Hepatocyte (in vitro differentiated cells): Measurements from ENCODE around the gene SPNS2. TPM values are rescaled to one million over a fixed set of nuclear protein-coding genes. Genes with fewer than 3 reads are reported as not detected.

Experiments used
- DNase-seq: peaks from one replicate; pipeline ENCODE4 v3.0.0-alpha.2; 2016; ENCODE audit warnings: low spot score
- H2AFZ ChIP-seq: fragments of 200-600 bp; sonication (generic); 2 replicates; pipeline ENCODE4 v1.6.0; 2016; ENCODE audit warnings: antibody characterized with exemption, mild to moderate bottlenecking
- H3K27ac ChIP-seq: fragments of 200-600 bp; sonication (generic); 2 replicates; pipeline ENCODE4 v1.5.1; 2016; ENCODE audit warnings: mild to moderate bottlenecking
- H3K27me3 ChIP-seq: fragments of 200-600 bp; sonication (generic); 2 replicates; pipeline ENCODE4 v1.6.1; 2016
- H3K36me3 ChIP-seq: fragments of 200-600 bp; sonication (generic); replicated peaks from 2 replicates; pipeline ENCODE4 v1.5.1; 2016; ENCODE audit warnings: low read depth; ENCODE audit not compliant: insufficient read depth
- H3K4me1 ChIP-seq: fragments of 200-600 bp; sonication (generic); 2 replicates; pipeline ENCODE4 v1.5.1; 2016; ENCODE audit warnings: mild to moderate bottlenecking, moderate library complexity; ENCODE audit not compliant: insufficient read depth
- H3K4me2 ChIP-seq: fragments of 200-600 bp; sonication (generic); 2 replicates; pipeline ENCODE4 v1.6.0; 2016
- H3K4me3 ChIP-seq: fragments of 200-600 bp; sonication (generic); 2 replicates; pipeline ENCODE4 v1.5.1; 2016; ENCODE audit warnings: mild to moderate bottlenecking
- H3K79me2 ChIP-seq: fragments of 200-600 bp; sonication (generic); 2 replicates; pipeline ENCODE4 v1.6.0; 2017; ENCODE audit warnings: mild to moderate bottlenecking
- H3K9me2 ChIP-seq: fragments of 200-600 bp; sonication (generic); replicated peaks from 2 replicates; pipeline ENCODE4 v1.6.0; 2017; ENCODE audit warnings: mild to moderate bottlenecking; ENCODE audit not compliant: insufficient read depth
- H3K9me3 ChIP-seq: fragments of 200-600 bp; sonication (generic); 2 replicates; pipeline ENCODE4 v1.5.1; 2016; ENCODE audit warnings: low read depth, mild to moderate bottlenecking
- H4K20me1 ChIP-seq: fragments of 200-600 bp; sonication (generic); 2 replicates; pipeline ENCODE4 v1.6.0; 2016; ENCODE audit warnings: mild to moderate bottlenecking; ENCODE audit not compliant: insufficient read depth, poor library complexity, severe bottlenecking
- CTCF ChIP-seq: fragments of 200-600 bp; sonication (generic); IDR thresholded peaks from 2 replicates; pipeline ENCODE4 v1.5.1; 2016; ENCODE audit warnings: antibody characterized with exemption, mild to moderate bottlenecking; ENCODE audit not compliant: poor library complexity
- EZH2 ChIP-seq: fragments of 200-600 bp; sonication (generic); IDR thresholded peaks from 2 replicates; pipeline ENCODE4 v1.6.1; 2016; ENCODE audit warnings: antibody characterized with exemption, mild to moderate bottlenecking, borderline replicate concordance
- EZH2phosphoT487 ChIP-seq: fragments of 200-600 bp; sonication (generic); IDR thresholded peaks from one replicate; pipeline ENCODE4 v1.6.1; 2018; ENCODE audit warnings: antibody characterized with exemption, mild to moderate bottlenecking, low read depth, moderate library complexity; ENCODE audit not compliant: unreplicated experiment, severe bottlenecking
- WGBS: methylation state at CpG from one replicate; pipeline ENCODE4 v1.1.6; 2016; ENCODE audit warnings: low lambda C conversion rate; ENCODE audit errors: missing lambda C conversion rate; 5-methylcytosine and 5-hydroxymethylcytosine counted together
- polyA plus RNA-seq: library from polyadenylated mRNA; unstranded; fragments of >200 nt; fragmentation: Nextera tagmentation; extraction: Ambion mirVana; gene quantifications from 2 replicates; pipeline ENCODE4 v1.2.1, GENCODE V29; 2016
- total RNA-seq: library from RNA; depleted of rRNA; stranded (reverse); fragments of >200 nt; gene quantifications from 2 replicates; pipeline ENCODE4 v1.2.3, GENCODE V29; 2014

The SPNS2 gene
- total and polyA plus RNA-seq, 2 experiments from 2014 or later: 5.6 to 10.3 TPM

- no peak overlapping the region for H3K27ac ChIP-seq
Observed at GRCh38 chr17:4538236-4539002, 39.7 kb downstream of the SPNS2 start.

GRCh38 chr17:4539025-4539424 lies 40.3 kb downstream of the SPNS2 start:
- no peak for TF ChIP-seq CTCF
- no peak for TF ChIP-seq EZH2
- TF ChIP-seq EZH2phosphoT487: no peak
- Histone ChIP-seq H2AFZ (no peak overlapping the region), H3K4me3 (no peak overlapping the region), H3K4me1 (peaks cover 10% of the 10 kb centered on the region), H3K27me3 (no peaks in the 10 kb centered on the region), H3K27ac (no peak overlapping the region), H3K9me2 (no peaks in the 10 kb centered on the region), H3K4me2 (no peak overlapping the region), H3K79me2 (no peaks in the 10 kb centered on the region), H3K36me3 (no peaks in the 10 kb centered on the region), H3K9me3 (no peaks in the 10 kb centered on the region), H4K20me1 (no peaks in the 10 kb centered on the region)
- DNase-seq: no peak
- WGBS: 95% methylated on average over 8 of the region's 8 CpGs

More at GRCh38 chr17:4538236-4539002, 39.7 kb downstream of the SPNS2 start:
- H3K27me3 ChIP-seq: no peaks in the 10 kb centered on the region
- H3K9me2 ChIP-seq: no peaks in the 10 kb centered on the region
- no peak overlapping the region for H3K4me2 ChIP-seq
- no peaks in the 10 kb centered on the region for H4K20me1 ChIP-seq
- H3K9me3 ChIP-seq: no peaks in the 10 kb centered on the region
- TF ChIP-seq EZH2phosphoT487 (no peak), EZH2 (no peak), CTCF (no peak)
- no peaks in the 10 kb centered on the region for H3K79me2 ChIP-seq
- H3K4me3 ChIP-seq: no peak overlapping the region
- DNase-seq: no peak
- H3K4me1 ChIP-seq: peaks cover 10% of the 10 kb centered on the region
- no peak overlapping the region for H2AFZ ChIP-seq
- no peaks in the 10 kb centered on the region for H3K36me3 ChIP-seq
- 93% methylated on average over 11 of the region's 13 CpGs for WGBS

- Histone ChIP-seq H3K4me3 (no peak overlapping the region), H3K36me3 (no peaks in the 10 kb centered on the region), H3K27me3 (no peaks in the 10 kb centered on the region), H3K9me2 (no peaks in the 10 kb centered on the region), H3K27ac (no peak overlapping the region), H3K4me2 (no peak overlapping the region), H4K20me1 (no peaks in the 10 kb centered on the region), H3K79me2 (no peaks in the 10 kb centered on the region), H2AFZ (no peak overlapping the region), H3K9me3 (no peaks in the 10 kb centered on the region), H3K4me1 (peaks cover 10% of the 10 kb centered on the region)
- 96% methylated on average over 23 of the region's 26 CpGs for WGBS
- TF ChIP-seq EZH2 (no peak), EZH2phosphoT487 (no peak), CTCF (no peak)
- DNase-seq: no peak
Observed at GRCh38 chr17:4539576-4540223, 41.0 kb downstream of the SPNS2 start.
